GM21390 (cell line): ENCODE data around the gene ANO9.
"Not testable (repeated sequence)": the region's sequence is repeated elsewhere in the genome, so short reads cannot be mapped to it uniquely, and the experiment has no call there.

Experiments used
- ATAC-seq: cut with Tn5 transposase; IDR thresholded peaks from one replicate; pipeline ENCODE4 v1.9.1; 2021; ENCODE audit not compliant: unreplicated experiment

Gene ANO9

GRCh38 chr11:389369-389768, 52.4 kb downstream of the ANO9 start:
- not testable (repeated sequence) for ATAC-seq

- no peak for ATAC-seq
Measured at GRCh38 chr11:387193-387793, 54.5 kb downstream of the ANO9 start.

GRCh38 chr11:386483-386882, 55.3 kb downstream of the ANO9 start:
- ATAC-seq, result no peak

- no peak for ATAC-seq
Measured at GRCh38 chr11:385594-386351, 56.0 kb downstream of the ANO9 start.

GRCh38 chr11:384511-384910, 57.3 kb downstream of the ANO9 start:
- no peak for ATAC-seq

GRCh38 chr11:383431-383830, 58.4 kb downstream of the ANO9 start:
- ATAC-seq, result no peak

- no peak for ATAC-seq
Measured at GRCh38 chr11:382081-382629, 59.7 kb downstream of the ANO9 start.

- ATAC-seq, result no peak
Measured at GRCh38 chr11:381501-382072, 60.2 kb downstream of the ANO9 start.

GRCh38 chr11:380996-381395, 60.8 kb downstream of the ANO9 start:
- ATAC-seq, result no peak

- ATAC-seq, result no peak
Measured at GRCh38 chr11:380491-380890, 61.3 kb downstream of the ANO9 start.

- ATAC-seq, result no peak
Measured at GRCh38 chr11:380095-380480, 61.7 kb downstream of the ANO9 start.

- no peak for ATAC-seq
Measured at GRCh38 chr11:379205-380094, 62.4 kb downstream of the ANO9 start.

GRCh38 chr11:377883-378500, 63.8 kb downstream of the ANO9 start:
- no peak for ATAC-seq

GRCh38 chr11:377174-377865, 64.5 kb downstream of the ANO9 start:
- no peak for ATAC-seq

GRCh38 chr11:376531-377173, 65.2 kb downstream of the ANO9 start:
- no peak for ATAC-seq

- ATAC-seq, result no peak
Measured at GRCh38 chr11:375065-376025, 66.5 kb downstream of the ANO9 start.

- no peak for ATAC-seq
Measured at GRCh38 chr11:373716-374551, 67.9 kb downstream of the ANO9 start.
